GM21367 (cell line): ENCODE data around the gene PLK3.
"Not testable (repeated sequence)": the region's sequence is repeated elsewhere in the genome, so short reads cannot be mapped to it uniquely, and the experiment has no call there.

Source experiments
- ATAC-seq: cut with Tn5 transposase; IDR thresholded peaks from one replicate; pipeline ENCODE4 v1.9.1; 2021; ENCODE audit not compliant: unreplicated experiment

Gene PLK3

DNA sequence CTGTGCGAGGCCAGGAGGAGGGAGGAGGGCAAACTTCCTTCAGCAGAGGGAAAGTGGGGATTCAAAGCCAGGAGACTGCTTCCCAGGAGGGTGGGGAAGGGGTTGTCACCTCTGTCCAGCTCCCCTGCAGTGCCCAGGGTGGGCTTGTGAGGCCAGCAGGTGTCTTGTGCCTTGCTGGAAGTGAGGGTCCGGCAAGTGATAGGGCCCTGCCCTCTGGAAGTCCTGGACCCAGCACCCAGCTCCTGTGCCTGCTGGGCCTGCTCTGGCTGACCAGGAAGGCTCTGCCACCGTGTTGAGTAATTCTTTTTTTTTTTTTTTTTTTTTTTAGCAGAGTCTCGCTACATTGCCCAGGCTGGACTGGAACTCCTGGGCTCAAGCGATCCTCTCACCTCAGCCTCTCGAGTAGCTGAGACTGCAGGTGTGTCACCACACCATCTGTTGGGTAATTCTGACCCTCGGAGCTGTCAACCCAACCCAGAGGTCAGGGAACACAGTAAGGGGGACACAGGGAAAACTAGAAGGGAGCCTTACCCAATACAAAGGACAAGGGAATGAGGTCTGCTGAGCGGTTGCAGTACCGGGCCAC is 13.2 kb upstream of the PLK3 start:
- no peak for ATAC-seq

DNA sequence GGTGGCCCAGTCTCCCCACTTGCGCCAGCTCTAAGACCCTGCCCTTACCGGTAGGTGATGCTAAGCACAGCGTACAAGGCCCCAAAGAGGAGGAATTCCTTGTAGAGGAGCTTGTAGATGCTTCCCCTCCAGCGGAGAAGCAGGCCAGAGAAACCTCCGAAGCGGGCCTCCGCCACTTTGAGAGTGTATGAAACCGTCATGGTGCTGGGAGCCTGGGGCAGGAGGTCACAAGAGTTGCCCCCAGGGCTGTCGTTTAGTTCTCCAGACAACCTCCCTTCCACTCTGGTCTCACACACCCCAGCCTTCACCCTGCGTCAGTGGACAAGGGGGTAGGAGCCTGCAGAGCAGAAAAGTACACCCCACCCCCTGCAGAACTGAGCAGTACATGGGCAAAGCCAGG is 12.7 kb upstream of the PLK3 start:
- no peak for ATAC-seq

DNA sequence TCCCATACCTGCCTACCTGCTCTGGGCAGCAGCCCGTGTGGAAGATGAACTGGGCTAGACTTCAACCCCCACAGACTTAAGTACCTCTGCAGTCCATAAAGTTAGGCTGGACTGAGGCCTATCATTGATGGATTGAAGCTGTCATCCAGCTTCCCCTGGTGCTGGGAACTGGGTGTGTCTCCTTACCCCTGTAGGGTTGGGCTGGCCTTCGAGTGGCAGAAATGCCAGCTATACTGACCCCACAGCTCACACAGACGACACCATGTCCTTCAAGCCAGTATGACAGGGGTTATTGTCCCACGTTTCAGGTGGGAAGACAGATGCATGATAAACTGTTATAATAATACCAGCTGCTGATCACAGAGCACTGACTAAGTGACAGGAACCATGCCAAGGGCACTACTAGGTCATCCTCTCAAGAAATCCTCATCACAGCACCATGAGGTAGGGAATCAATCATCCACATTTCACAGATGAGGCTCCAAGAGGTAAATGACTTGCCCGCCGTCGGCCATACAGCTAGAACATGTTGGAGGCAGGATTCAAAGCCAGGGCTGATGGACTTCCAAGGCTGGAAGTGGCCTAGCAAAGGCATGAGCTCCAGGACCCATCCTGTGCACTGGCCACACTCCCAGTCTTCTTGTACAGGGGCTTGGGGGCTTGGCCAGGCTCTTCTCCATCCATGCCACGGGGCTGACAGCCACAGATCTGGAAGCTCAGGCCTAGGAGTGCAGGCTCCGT is 11.9 kb upstream of the PLK3 start, which contains the start of gene BEST4:
TSS of gene BEST4 (minus strand) at position 51 of the 741 bp plus-strand sequence. CDS start 465 bp downstream, outside the sequence.
- ATAC-seq: no peak

DNA sequence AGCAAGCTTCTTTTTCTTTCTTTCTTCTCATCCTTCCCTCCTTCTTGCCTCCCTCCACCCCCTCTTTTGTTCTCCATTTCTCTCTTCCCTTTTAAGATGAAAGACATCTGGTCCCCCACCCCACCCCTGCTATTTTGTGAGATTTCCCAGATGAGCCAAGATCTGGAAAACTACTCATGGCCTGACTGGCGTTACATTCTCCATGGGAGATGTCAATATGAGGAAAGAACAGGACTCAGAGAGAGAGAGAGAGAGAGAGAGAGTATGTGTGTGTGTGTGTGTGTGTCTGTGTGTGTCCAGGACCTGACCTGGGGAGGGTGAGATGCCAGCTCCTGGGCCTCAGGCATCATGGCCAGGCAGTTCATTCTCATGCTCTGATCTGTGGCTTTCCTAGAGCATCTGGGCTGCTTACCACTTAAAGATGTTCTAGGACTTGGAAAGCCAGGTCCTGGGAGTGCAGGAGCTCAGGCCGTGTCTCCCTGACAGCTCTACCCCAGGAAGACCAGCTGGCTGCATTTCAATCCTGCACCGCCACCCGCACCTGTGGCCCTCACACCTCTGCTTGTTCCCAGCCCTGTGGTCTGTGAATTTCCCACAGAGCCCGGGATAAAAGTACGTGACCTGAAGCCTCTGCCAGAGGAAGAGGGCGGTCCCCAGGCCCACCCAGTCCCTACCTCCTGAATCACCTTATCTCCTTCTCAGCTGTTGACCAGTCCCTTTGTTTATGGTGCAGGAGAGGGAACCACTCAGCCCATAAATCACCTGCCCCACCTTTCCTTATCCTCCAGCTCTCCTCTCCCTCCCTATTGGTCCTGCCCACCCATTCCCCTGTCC is 9.0 kb upstream of the PLK3 start:
- no peak for ATAC-seq

DNA sequence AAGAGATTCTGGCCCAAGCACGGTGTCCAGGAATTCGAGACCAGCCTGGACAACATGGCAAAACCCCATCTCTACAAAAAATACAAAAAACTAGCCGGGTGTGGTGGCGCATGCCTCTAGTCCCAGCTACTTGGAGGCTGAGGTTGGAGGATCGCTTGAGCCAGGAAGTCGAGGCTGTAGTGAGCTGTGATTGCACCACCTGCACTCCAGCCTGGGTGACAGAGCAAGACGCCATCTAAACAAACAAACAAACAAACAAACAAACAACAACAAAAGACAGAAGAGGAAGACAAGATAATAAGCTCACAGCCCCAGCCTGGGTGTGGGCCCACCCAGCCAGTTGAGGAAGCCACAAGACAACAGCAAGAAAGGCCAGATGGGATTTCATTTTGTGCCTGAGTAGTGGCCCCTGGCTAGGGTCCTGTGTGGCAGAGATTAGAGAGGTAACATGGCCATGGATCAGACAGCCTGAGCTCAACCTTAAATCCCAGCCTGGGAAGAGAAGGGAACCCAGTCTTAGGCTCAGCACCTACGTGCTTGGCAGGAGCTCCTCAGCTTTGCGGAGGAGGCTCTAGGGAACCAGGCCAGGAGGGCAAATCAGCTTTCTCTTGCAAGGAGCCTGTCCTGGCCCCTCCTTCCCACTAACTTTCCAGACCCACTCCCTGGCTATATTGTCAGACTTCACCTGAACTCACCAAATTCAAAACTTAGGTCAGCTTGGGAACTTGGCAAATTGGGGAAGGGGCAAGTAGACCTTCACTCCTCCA is 7.3 kb upstream of the PLK3 start:
- ATAC-seq: no peak

DNA sequence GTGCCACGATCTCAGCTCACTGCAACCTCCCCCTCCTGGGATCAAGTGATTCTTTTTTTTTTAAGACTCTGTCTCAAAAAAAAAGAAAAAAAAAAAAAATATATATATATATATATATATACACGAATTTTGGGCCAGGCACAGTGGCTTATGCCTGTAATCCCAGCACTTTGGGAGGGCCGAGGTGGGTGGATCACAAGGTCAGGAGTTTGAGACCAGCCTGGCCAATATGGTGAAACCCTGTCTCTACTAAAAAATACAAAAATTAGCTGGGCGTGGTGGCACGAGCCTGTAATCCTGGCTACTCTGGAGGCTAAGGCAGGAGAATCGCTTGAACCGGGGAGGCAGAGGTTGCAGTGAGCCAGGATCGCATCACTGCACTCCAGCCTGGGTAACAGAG is 2.3 kb upstream of the PLK3 start:
- ATAC-seq: not testable (repeated sequence)

DNA sequence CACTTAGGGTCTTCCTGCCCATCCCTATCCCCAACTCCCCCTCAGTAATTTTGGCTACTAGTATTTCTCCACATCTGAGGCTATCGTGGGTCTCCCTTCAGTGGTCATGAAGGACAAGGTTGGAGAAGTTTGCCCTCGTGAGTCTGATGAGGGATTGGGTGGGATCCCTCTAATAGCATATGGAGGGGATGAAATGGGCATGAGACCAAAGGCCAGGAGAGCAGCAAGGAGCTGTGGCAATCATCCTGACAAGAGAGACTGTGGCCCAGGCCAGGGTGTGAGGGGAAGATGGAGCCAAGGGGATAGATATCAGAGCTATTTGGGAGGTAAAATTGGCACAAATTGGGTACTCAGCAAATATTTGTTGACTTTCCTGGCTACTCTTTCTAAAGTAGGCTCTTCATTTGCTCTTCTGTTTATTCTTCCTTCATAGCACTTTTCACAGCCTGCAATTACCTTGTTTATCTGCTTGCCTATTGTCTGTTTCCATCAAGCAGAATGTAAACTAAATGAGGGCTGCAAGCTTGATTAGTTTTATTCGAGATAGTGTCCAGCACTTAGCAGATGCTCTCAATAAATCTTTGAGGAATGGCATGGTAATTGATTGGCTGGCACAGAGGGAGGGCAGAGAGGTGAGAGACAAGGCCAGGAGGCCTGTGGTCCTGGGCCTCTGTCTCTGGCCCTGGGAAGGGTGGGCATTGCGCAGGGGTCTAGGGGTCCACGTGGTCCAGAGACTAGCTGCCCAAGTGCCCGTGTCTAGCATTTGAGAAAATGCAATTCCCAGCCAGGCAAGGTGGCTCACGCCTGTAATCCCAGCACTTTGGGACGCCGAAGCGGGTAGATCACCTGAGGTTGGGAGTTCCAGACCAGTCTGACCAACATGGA is 1.5 kb upstream of the PLK3 start:
- ATAC-seq: no peak

DNA sequence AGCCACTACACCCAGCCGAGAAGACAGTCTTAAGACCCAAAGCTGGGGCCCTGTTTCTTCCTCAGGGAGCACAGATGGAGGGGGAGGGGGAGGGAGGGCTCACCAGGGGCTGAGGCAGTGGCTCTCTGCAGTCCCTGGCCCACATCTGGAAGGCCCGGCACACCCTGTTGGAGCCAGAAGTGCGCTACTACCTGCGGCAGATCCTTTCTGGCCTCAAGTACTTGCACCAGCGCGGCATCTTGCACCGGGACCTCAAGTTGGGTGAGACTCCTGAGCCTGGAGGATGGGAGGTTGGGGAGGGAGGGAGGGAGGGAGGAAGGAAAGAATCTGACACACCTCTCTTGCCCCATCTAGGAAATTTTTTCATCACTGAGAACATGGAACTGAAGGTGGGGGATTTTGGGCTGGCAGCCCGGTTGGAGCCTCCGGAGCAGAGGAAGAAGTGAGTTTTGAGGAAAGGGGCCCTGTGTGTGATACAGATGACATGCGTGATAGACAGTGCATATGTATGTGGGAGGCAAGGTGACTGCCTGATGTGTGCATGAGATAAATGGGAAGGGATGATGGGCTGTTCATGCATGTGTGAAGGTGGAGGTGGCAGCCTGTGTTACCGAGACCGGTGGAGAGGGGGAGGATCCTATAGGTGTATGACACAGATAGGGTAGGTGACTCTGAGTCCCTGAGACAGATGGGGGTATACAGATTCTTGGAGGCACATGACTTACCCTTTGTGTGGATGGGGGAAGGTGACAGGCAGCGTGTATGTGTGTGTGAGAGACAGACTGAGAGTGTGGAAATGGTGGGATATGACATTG is 1.5 kb downstream of the PLK3 start:
- no peak for ATAC-seq

DNA sequence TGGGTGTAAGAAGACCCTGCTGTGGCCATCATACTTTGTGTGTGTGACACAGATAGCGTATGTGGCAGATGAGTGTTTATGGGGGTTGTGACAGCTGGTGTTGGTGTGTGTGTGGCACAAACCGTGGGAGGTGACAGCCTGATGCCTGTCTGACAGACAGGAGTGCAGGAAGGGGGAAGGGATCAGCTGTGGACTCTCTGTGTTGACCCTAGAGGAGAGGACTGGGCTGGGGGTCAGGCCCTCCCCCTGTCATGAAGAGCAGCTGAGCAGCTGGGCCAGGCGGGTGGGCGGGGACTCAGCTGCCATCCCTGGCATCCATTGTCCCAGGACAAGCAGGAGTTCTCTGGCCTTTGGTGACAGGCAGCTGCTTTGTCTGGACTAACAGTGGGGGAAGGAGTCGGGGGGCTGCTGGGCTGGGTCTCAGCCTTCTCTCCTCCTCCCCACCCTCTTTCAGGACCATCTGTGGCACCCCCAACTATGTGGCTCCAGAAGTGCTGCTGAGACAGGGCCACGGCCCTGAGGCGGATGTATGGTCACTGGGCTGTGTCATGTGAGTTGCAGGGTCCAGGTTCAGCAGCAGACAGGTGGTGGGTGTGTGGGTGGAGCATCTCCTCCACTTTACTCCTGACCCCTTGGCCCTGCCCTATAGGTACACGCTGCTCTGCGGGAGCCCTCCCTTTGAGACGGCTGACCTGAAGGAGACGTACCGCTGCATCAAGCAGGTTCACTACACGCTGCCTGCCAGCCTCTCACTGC is 2.3 kb downstream of the PLK3 start:
- no peak for ATAC-seq

DNA sequence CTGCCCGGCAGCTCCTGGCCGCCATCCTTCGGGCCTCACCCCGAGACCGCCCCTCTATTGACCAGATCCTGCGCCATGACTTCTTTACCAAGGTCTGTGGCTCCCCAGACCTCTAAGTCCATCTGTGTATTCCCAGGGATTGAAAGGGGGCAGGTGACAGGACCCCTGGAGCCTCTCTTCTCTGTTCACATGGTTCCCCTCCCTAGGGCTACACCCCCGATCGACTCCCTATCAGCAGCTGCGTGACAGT is 2.8 kb downstream of the PLK3 start:
- no peak for ATAC-seq

DNA sequence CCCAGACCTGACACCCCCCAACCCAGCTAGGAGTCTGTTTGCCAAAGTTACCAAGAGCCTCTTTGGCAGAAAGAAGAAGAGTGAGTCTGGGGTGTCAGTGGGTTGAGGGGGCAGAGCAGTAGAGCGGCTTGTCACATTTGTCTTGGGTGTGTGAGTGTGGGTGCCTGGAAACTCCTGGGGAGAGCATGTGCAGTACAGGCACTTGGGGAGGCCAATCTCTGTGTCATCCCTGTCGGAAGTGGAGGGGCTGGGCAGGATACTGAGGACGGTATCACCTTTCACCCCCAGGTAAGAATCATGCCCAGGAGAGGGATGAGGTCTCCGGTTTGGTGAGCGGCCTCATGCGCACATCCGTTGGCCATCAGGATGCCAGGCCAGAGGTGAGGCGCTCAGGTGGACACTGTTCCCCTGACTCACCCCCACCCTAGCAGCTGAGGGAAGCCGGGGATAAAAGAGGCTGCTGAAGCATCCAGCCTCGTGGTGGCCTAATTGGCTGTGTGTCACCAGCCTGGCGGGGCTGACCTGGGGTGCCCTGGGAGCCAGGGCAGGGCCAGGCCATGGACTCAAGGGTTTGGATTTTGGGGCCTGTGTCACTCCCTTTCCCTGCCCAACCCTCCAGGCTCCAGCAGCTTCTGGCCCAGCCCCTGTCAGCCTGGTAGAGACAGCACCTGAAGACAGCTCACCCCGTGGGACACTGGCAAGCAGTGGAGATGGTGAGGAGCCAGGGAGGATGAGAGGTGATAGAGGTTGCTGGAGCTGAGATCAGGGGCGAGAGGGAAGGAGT is 3.3 kb downstream of the PLK3 start:
- no peak for ATAC-seq

DNA sequence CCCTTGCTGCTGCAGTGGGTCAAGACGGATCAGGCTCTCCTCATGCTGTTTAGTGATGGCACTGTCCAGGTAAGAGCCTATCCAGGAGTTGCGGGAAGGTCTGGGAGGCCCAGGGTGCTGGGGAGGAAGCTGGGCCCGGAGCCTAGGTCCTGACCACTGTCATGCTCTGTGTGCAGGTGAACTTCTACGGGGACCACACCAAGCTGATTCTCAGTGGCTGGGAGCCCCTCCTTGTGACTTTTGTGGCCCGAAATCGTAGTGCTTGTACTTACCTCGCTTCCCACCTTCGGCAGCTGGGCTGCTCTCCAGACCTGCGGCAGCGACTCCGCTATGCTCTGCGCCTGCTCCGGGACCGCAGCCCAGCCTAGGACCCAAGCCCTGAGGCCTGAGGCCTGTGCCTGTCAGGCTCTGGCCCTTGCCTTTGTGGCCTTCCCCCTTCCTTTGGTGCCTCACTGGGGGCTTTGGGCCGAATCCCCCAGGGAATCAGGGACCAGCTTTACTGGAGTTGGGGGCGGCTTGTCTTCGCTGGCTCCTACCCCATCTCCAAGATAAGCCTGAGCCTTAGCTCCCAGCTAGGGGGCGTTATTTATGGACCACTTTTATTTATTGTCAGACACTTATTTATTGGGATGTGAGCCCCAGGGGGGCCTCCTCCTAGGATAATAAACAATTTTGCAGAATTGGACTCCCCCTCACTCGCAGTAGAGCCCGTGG is 5.3 kb downstream of the PLK3 start:
- no peak for ATAC-seq

DNA sequence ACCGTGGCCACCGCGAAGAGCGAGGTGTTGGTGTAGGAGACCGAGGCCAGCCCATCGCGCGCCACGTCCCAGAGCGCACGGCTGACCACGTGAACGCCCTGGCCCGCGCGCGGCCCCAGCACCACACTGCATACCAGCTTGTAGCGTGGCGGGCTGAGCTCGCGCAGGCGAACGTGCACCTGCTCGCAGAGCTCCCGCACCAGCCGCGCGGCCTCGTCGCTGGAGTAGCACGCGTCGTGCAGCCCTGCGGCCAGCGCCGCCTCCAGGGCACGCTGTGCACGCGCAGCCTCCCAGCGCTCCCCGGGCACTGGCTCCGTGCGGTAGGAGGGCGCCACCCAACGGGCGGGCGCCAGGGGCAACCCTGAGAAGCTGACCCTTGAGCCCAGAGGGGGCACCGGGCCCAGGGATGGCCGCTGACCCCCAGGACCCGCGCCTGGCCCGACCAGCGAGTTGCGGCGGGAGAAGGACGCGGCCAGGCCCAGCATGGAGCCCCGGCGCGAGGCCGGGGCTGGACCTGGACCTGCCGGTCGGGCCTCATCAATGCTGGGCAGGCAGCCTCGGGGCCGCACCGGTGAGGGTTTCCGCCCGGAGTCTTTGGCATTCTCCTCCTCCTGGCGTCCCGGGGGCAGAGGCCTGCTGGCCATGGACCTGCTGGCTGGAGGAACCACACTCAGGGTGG is 6.0 kb downstream of the PLK3 start:
- ATAC-seq: no peak

DNA sequence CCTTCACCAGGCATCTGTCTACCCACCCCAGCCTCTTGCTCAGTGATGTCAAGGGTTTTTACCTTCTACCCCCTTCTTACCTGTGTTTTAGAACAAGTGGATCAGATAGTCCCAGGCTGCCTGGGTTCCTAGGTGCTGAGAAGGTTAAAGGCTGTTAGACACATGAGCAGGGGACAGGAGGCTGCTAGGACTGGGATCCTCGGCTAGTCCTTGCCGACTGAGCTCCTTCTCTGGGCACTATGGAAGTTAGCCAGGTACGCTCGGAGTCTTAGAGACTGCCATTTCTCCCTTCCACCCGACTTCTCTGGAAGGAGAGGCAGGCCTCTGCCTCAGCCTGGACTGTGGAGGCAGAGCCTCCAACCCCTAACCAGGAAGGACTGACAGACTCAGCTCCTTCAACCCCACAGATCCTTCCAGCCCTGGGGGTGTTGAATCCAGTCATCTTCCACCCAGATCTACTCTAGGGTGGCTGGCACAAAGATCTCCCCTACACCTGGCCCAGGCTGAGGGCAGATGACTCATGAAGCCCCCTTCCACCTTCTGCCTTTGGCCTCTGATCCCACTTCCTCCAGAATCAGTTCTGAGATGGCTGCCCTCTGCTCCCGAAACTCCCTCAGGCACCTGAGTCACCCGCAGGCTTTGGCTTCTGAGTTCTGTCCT is 6.7 kb downstream of the PLK3 start, which contains the start of gene DYNLT4:
TSS of gene DYNLT4 (minus strand) at position 648 of the 660 bp plus-strand sequence. CDS start 683 bp downstream, outside the sequence.
- no peak for ATAC-seq

DNA sequence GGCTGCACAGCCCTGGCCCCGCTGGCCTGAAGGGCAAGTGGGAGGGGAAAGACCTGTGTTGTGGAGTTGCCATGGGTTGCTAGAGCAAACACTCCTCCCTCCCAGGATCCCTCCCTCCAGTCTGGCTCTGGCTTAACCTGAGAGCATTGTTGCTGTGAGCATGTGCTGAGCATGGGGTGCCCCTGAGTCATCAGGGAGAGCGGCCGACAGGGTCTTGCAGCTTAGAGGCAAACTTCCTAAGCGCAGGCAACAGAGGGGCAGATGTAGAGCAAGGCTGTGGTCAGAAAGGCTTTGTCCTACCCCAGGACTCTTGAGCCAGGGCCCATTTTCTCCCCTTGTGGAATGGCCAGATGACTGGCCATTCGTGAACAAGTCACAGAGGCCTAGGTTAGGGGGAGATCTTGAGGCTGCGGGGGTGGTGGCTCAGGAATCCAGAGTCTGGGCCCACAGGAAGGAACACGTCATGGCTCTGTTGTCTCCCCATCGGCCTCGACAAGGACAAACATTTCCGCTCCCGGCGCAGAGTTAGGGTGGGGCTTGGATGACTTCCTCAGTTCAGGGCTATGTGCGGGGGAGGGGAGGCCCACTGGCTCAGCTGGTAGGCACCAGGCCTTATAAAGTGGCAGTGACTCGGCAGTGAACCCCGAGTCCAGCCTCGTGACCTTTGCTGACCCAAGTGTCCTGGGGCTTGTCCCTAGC is 7.3 kb downstream of the PLK3 start:
- peak; percentile 26 for ATAC-seq
